Thymus (tissue), 11 donors: ENCODE measurements around the gene GPR31. TPM values are rescaled to one million over a fixed set of nuclear protein-coding genes. Genes with fewer than 3 reads are reported as not detected.

Source experiments
- DNase-seq, 9 donors: peaks; one replicate each; pipeline ENCODE4 v3.0.0-alpha.2; 2013; ENCODE audit warnings: low spot score in 9 of 9, low read depth in 6 of 9, missing footprints in 1 of 9
- H3K27ac ChIP-seq, 2 donors: one replicate each; pipeline ENCODE4 v1.5.1; 2013; ENCODE audit warnings: control low read depth in 1 of 2, low read depth in 1 of 2, low read length in 1 of 2, mild to moderate bottlenecking in 1 of 2, moderate library complexity in 1 of 2
- H3K27me3 ChIP-seq, 2 donors: one replicate each; pipeline ENCODE4 v1.5.1; 2013; ENCODE audit warnings: low read length in 1 of 2; ENCODE audit not compliant: control insufficient read depth in 2 of 2, insufficient read depth in 1 of 2
- H3K36me3 ChIP-seq, 2 donors: one replicate each; pipeline ENCODE4 v1.5.1; 2013; ENCODE audit warnings: low read length in 1 of 2, mild to moderate bottlenecking in 1 of 2, moderate library complexity in 1 of 2; ENCODE audit not compliant: control insufficient read depth in 2 of 2, insufficient read depth in 2 of 2
- H3K4me1 ChIP-seq, 2 donors: one replicate each; pipeline ENCODE4 v1.5.1; 2013; ENCODE audit warnings: low read length in 2 of 2; ENCODE audit not compliant: control insufficient read depth in 2 of 2, insufficient read depth in 2 of 2
- H3K4me3 ChIP-seq, 2 donors: one replicate each; pipeline ENCODE4 v1.5.1; 2013; ENCODE audit warnings: low read length in 2 of 2, control low read depth in 1 of 2, mild to moderate bottlenecking in 1 of 2
- H3K9me3 ChIP-seq, 2 donors: one replicate each; pipeline ENCODE4 v1.5.1; 2013; ENCODE audit warnings: low read length in 1 of 2, mild to moderate bottlenecking in 1 of 2; ENCODE audit not compliant: control insufficient read depth in 2 of 2, insufficient read depth in 1 of 2
- WGBS: extraction: QIAGEN DNeasy Blood & Tissue Kit; methylation state at CpG from one replicate; pipeline ENCODE4 v1.1.7; 2013; 5-methylcytosine and 5-hydroxymethylcytosine counted together
- polyA plus RNA-seq: library from polyadenylated mRNA; stranded (reverse); fragments of 200-250 nt; gene quantifications from one replicate; pipeline ENCODE4 v1.2.3, GENCODE V29; 2013
- total RNA-seq: library from RNA; stranded (reverse); fragments of 120-200 nt; gene quantifications from one replicate; pipeline ENCODE4 v1.2.4, GENCODE V29; 2013
- donor health status: healthy.

Gene GPR31
- total and polyA plus RNA-seq, 2 donors = 0.14 to 3.0 TPM

DNA sequence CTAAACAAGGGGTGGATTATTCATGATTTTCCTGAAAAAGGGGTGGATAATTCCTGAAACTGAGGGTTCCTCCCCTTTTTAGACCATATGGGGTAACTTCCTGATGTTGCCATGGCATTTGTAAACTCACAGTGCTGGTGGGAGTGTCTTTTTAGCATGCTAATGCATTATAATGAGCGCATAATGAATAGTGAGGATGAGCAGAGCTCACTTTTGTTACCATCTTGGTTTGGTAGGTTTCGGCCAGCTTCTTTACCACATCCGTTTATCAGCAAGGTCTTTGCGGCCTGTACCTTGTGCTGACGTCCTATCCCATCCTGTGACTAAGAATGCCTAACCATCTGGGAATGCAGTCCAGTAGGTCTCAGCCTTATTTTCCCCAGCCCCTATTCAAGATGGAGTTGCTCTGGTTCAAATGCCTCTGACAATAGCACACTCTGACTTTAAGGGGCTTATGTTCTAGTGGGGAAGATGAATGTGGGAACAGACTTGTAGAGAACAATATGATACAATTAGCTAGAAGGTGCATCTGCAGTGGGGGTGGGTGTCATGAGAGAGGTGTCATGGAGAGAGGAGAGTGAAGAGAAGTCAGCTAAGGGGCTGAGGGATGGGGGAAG is 4.2 kb upstream of the GPR31 start:
- Histone ChIP-seq H3K36me3 (no peaks in the 10 kb centered on the region), H3K27ac (no peak overlapping the region), H3K4me1 (no peaks in the 10 kb centered on the region), H3K9me3 (no peaks in the 10 kb centered on the region), H3K4me3 (no peak overlapping the region), H3K27me3 (peaks cover 0 to 2% of the 10 kb centered on the region in 2 donors)
- DNase-seq = no peak
- 97% methylated on average over 5 of the region's 5 CpGs for WGBS

GRCh38 chr6:167157414-167157813 is 366 bp downstream of the GPR31 start:
- H3K9me3 ChIP-seq = no peaks in the 10 kb centered on the region
- WGBS = 97% methylated on average over 19 of the region's 19 CpGs
- no peak overlapping the region for H3K4me3 ChIP-seq
- H3K27me3 ChIP-seq = peaks cover 0 to 2% of the 10 kb centered on the region in 2 donors
- no peak overlapping the region for H3K27ac ChIP-seq
- H3K4me1 ChIP-seq = no peaks in the 10 kb centered on the region
- no peak for DNase-seq
- no peaks in the 10 kb centered on the region for H3K36me3 ChIP-seq

DNA sequence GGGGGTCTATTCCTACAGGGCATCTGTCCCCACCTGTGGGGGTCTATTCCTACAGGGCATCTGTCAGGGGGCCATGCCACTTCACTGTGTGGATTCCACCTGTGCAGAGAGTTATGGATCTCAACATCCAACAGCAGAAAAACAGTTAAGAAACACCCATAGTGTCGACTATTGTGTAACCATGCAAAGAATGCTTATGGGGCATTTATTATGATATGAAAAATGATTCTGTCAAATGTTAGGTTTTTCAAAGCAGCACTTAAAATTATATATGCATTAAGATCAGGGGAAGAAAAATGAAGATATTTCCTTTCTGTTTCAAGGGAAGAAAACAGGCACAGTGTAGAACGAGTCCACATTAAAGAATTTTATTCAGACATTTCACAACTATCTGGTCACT is 2.9 kb downstream of the GPR31 start:
- H3K36me3 ChIP-seq = no peaks in the 10 kb centered on the region
- no peak for DNase-seq
- no peaks in the 10 kb centered on the region for H3K4me1 ChIP-seq
- H3K9me3 ChIP-seq = no peaks in the 10 kb centered on the region
- 88% methylated on average over 2 of the region's 2 CpGs for WGBS
- H3K4me3 ChIP-seq = no peak overlapping the region
- H3K27me3 ChIP-seq = peaks cover 0 to 2% of the 10 kb centered on the region in 2 donors
- no peak overlapping the region for H3K27ac ChIP-seq

- Histone ChIP-seq H3K4me1 (no peaks in the 10 kb centered on the region), H3K9me3 (no peaks in the 10 kb centered on the region), H3K27me3 (peaks cover 0 to 2% of the 10 kb centered on the region in 2 donors), H3K4me3 (no peak overlapping the region), H3K27ac (no peak overlapping the region), H3K36me3 (no peaks in the 10 kb centered on the region)
- no peak for DNase-seq
- 87% methylated on average over 9 of the region's 9 CpGs for WGBS
Measured at GRCh38 chr6:167154291-167154690, 3.5 kb downstream of the GPR31 start.

- no peak for DNase-seq
- H3K27me3 ChIP-seq = peaks cover 0 to 2% of the 10 kb centered on the region in 2 donors
- peak overlapping the region in 1 of 2 donors; percentile 1 for H3K27ac ChIP-seq
- H3K9me3 ChIP-seq = no peaks in the 10 kb centered on the region
- H3K4me1 ChIP-seq = no peaks in the 10 kb centered on the region
- WGBS = 57% methylated on average over 13 of the region's 13 CpGs
- H3K36me3 ChIP-seq = no peaks in the 10 kb centered on the region
- H3K4me3 ChIP-seq = no peak overlapping the region
Measured at GRCh38 chr6:167153521-167153959, 4.2 kb downstream of the GPR31 start.

- H3K9me3 ChIP-seq = no peaks in the 10 kb centered on the region
- no peak for DNase-seq
- H3K36me3 ChIP-seq = no peaks in the 10 kb centered on the region
- H3K27ac ChIP-seq = no peak overlapping the region
- no peaks in the 10 kb centered on the region for H3K4me1 ChIP-seq
- peaks cover 0 to 2% of the 10 kb centered on the region in 2 donors for H3K27me3 ChIP-seq
- no peak overlapping the region for H3K4me3 ChIP-seq
- WGBS = 95% methylated on average over 9 of the region's 9 CpGs
Measured at GRCh38 chr6:167152862-167153261, 4.9 kb downstream of the GPR31 start.

- peaks cover 0 to 10% of the 10 kb centered on the region in 2 donors for H3K27me3 ChIP-seq
- H3K9me3 ChIP-seq = no peaks in the 10 kb centered on the region
- no peak overlapping the region for H3K27ac ChIP-seq
- DNase-seq = no peak
- no peaks in the 10 kb centered on the region for H3K4me1 ChIP-seq
- 90% methylated on average over 7 of the region's 7 CpGs for WGBS
- no peaks in the 10 kb centered on the region for H3K36me3 ChIP-seq
- H3K4me3 ChIP-seq = no peak overlapping the region
Measured at GRCh38 chr6:167151648-167152047, 6.1 kb downstream of the GPR31 start.

- H3K9me3 ChIP-seq = no peaks in the 10 kb centered on the region
- 95% methylated on average over 6 of the region's 6 CpGs for WGBS
- H3K27me3 ChIP-seq = peaks cover 0 to 11% of the 10 kb centered on the region in 2 donors
Measured at GRCh38 chr6:167150941-167151549, 6.7 kb downstream of the GPR31 start.

DNA sequence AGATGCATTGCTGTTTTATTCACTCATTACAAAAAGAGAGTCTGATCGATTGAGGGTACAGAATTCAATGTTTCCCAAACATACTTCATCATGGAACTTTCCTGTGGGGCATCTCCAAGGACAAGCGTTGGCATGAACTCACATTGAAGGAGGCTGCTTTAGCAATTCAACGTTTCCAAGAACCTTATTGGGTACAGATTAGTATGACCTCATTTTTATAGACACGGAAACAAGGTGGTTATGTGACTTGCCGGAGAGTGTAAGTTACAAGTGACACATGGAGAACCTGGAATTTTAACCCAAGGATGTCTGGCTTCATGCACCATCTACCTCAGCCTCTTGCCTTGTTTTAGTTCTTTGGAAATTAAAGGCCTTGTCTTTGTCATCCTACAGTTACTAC is 8.8 kb downstream of the GPR31 start:
- no peaks in the 10 kb centered on the region for H3K4me1 ChIP-seq
- peaks cover 0 to 9% of the 10 kb centered on the region in 2 donors for H3K27me3 ChIP-seq
- H3K27ac ChIP-seq = no peak overlapping the region
- no peak overlapping the region for H3K4me3 ChIP-seq
- 96% methylated on average over 5 of the region's 5 CpGs for WGBS
- no peaks in the 10 kb centered on the region for H3K36me3 ChIP-seq
- no peaks in the 10 kb centered on the region for H3K9me3 ChIP-seq
- DNase-seq = no peak

More at GRCh38 chr6:167150941-167151549, 6.7 kb downstream of the GPR31 start:
- H3K4me3 ChIP-seq = no peak overlapping the region
- H3K4me1 ChIP-seq = no peaks in the 10 kb centered on the region
- no peaks in the 10 kb centered on the region for H3K36me3 ChIP-seq
- no peak overlapping the region for H3K27ac ChIP-seq
- no peak for DNase-seq
